ENCODE data around the gene JARID2. TPM values are rescaled to one million over a fixed set of nuclear protein-coding genes. Genes with fewer than 3 reads are reported as not detected.

JARID2 gene
- 10 to 100 TPM; 28.4 to 29.7 TPM for total RNA-seq

DNA sequence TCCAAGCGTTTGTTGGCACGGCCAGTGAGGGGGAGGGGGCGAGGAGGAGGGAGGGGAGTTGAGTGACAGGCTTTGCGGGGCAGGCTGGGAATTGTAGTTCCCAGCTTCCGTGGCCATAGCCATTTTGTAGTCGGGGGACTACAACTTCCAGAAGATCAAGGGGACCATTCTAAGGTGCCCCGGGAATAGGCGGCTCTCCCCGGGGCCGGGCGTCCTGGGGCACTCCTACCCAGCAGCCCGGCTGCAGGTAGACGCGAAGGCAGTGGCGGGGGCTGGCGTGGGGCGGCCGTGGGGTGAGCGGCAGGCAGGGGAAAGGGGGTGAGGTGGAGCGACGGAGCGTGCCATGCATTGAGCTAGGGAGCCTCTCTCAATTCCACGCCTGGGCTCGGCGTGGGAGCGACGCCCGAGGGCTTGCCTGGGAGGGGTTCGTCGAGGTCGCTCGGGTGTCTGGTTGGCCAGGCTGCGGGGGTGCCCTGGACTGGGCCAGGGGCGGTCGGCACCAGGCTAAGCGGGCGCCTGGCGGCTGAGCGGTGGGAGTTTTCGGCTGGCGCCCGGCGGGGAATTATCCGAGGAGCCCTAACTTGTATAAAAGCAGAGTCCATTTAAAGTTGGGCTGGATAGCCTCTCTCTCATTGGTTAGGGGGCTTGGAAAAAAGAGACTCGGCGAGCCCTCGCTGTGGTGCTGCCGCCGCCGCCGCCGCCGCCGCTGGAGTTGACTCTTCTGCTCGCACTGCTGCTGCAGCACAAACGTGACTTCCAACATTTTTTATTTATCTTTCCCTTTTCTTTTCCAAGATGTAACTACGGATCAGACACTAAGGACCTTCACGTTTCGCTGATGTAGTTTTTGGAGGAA, at the start of gene JARID2:
TSS of gene JARID2 (plus strand) at position 709 of the 856 bp plus-strand sequence. CDS start 471 bp downstream, outside the sequence.
- CTCF ChIA-PET, result interaction anchor here (0.7 to 1.0 kb wide), 3 partner anchors 139 to 245 kb away, joined by 3 to 4 read pairs (median 3); no protein-coding TSS in a partner anchor

GRCh38 chr6:15200087-15200486, 45.8 kb upstream of the JARID2 start:
- Mint-ChIP-seq H3K4me3 (no peak overlapping the region), H3K27ac (no peak overlapping the region), H3K9me3 (no peaks in the 10 kb centered on the region), H3K27me3 (no peaks in the 10 kb centered on the region), H3K36me3 (ENCODE audit: low read depth) (no peaks in the 10 kb centered on the region), H3K4me1 (no peaks in the 10 kb centered on the region)
- ChIA-PET POLR2A (no interaction called here), CTCF (no interaction called here)
- DNase-seq, result no peak

More for the DNA sequence above, at the start of gene JARID2:
- Mint-ChIP-seq H3K9me3 (no peaks in the 10 kb centered on the region), H3K4me1 (peaks cover 21% of the 10 kb centered on the region), H3K27me3 (no peaks in the 10 kb centered on the region), H3K27ac (peak within 1 kb of the TSS; percentile 96), H3K36me3 (ENCODE audit: low read depth) (peaks cover 15% of the 10 kb centered on the region), H3K4me3 (peak within 1 kb of the TSS; percentile 98)
- DNase-seq, result peak; percentile 96
- POLR2A ChIA-PET, result interaction anchor here (0.7 to 1.2 kb wide), 6 partner anchors 155 to 245 kb away, joined by 3 to 6 read pairs (median 3); no protein-coding TSS in a partner anchor

GRCh38 chr6:15205321-15205720, 40.5 kb upstream of the JARID2 start:
- POLR2A ChIA-PET, result no interaction called here
- no peak overlapping the region for H3K27ac Mint-ChIP-seq
- peaks cover 4% of the 10 kb centered on the region for H3K9me3 Mint-ChIP-seq
- CTCF ChIA-PET, result no interaction called here
- DNase-seq, result no peak
- no peaks in the 10 kb centered on the region for H3K4me1 Mint-ChIP-seq
- no peaks in the 10 kb centered on the region for H3K27me3 Mint-ChIP-seq
- H3K36me3 Mint-ChIP-seq (ENCODE audit: low read depth), result no peaks in the 10 kb centered on the region
- H3K4me3 Mint-ChIP-seq, result no peak overlapping the region

- no peaks in the 10 kb centered on the region for H3K27me3 Mint-ChIP-seq
- ChIA-PET CTCF (no interaction called here), POLR2A (no interaction called here)
- no peak overlapping the region for H3K4me3 Mint-ChIP-seq
- no peak for DNase-seq
- no peaks in the 10 kb centered on the region for H3K36me3 Mint-ChIP-seq (ENCODE audit: low read depth)
- H3K9me3 Mint-ChIP-seq, result peaks cover 4% of the 10 kb centered on the region
- no peaks in the 10 kb centered on the region for H3K4me1 Mint-ChIP-seq
- no peak overlapping the region for H3K27ac Mint-ChIP-seq
Measured at GRCh38 chr6:15206887-15207286, 39.0 kb upstream of the JARID2 start.

- Mint-ChIP-seq H3K4me3 (no peak overlapping the region), H3K27ac (no peak overlapping the region), H3K4me1 (no peaks in the 10 kb centered on the region), H3K36me3 (ENCODE audit: low read depth) (no peaks in the 10 kb centered on the region), H3K27me3 (no peaks in the 10 kb centered on the region), H3K9me3 (peaks cover 4% of the 10 kb centered on the region)
- ChIA-PET CTCF (no interaction called here), POLR2A (no interaction called here)
- DNase-seq, result no peak
Measured at GRCh38 chr6:15207923-15208322, 37.9 kb upstream of the JARID2 start.

- Mint-ChIP-seq H3K4me3 (no peak overlapping the region), H3K27ac (no peak overlapping the region), H3K9me3 (peaks cover 4% of the 10 kb centered on the region), H3K4me1 (no peaks in the 10 kb centered on the region), H3K27me3 (no peaks in the 10 kb centered on the region), H3K36me3 (ENCODE audit: low read depth) (no peaks in the 10 kb centered on the region)
- CTCF ChIA-PET, result no interaction called here
- POLR2A ChIA-PET, result no interaction called here
- no peak for DNase-seq
Measured at GRCh38 chr6:15213838-15214400, 31.9 kb upstream of the JARID2 start.

DNA sequence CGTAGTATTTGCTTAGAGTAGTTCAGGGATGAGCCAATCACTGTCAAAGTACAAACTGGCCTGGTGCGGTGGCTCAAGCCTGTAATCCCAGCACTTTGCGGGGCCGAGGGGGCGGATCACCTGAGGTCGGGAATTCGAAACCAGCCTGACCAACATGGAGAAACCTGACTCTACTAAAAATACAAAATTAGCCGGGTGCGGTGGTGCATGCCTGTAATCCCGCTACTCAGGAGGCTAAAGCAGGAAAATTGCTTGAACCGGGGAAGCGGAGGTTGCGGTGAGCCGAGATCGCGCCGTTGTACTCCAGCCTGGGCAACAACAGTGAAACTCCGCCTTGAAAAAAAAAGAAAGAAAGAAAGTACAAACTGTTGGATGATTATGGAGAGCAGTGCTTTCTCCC, 27.5 kb upstream of the JARID2 start:
- ChIA-PET CTCF (no interaction called here), POLR2A (no interaction called here)
- no peak overlapping the region for H3K4me3 Mint-ChIP-seq
- H3K27ac Mint-ChIP-seq, result no peak overlapping the region
- no peaks in the 10 kb centered on the region for H3K4me1 Mint-ChIP-seq
- no peak for DNase-seq
- no peaks in the 10 kb centered on the region for H3K9me3 Mint-ChIP-seq
- H3K36me3 Mint-ChIP-seq (ENCODE audit: low read depth), result no peaks in the 10 kb centered on the region
- no peaks in the 10 kb centered on the region for H3K27me3 Mint-ChIP-seq

DNA sequence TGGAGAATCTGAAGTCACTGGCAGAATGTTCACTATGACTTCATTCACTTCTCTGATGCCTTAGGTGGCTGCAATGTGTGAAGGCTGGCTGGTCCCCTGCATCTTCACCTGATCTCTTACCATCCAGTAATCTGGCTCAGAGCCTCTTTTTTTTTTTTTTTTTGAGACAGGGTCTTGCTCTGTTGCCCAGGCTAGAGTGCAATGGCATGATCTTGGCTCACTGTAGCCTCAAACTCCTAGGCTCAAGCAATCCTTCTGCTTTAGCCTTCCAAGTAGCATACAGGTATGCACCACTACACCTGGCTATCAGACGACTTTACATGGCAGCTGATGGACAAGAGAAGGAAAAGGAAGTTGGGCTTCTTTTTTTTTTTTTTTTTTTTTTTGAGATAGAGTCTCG, 25.8 kb upstream of the JARID2 start:
- DNase-seq, result no peak
- Mint-ChIP-seq H3K27me3 (no peaks in the 10 kb centered on the region), H3K4me1 (no peaks in the 10 kb centered on the region), H3K4me3 (no peak overlapping the region), H3K36me3 (ENCODE audit: low read depth) (no peaks in the 10 kb centered on the region), H3K9me3 (no peaks in the 10 kb centered on the region), H3K27ac (no peak overlapping the region)
- ChIA-PET CTCF (interaction anchor here (0.6 kb wide), 1 partner anchor 400 kb away, joined by 4 read pairs; no protein-coding TSS in a partner anchor), POLR2A (no interaction called here)

- DNase-seq, result no peak
- ChIA-PET CTCF (no interaction called here), POLR2A (no interaction called here)
- Mint-ChIP-seq H3K27me3 (no peaks in the 10 kb centered on the region), H3K36me3 (ENCODE audit: low read depth) (no peaks in the 10 kb centered on the region), H3K4me3 (no peak overlapping the region), H3K9me3 (no peaks in the 10 kb centered on the region), H3K4me1 (no peaks in the 10 kb centered on the region), H3K27ac (no peak overlapping the region)
Measured at GRCh38 chr6:15227827-15228318, 18.0 kb upstream of the JARID2 start.

DNA sequence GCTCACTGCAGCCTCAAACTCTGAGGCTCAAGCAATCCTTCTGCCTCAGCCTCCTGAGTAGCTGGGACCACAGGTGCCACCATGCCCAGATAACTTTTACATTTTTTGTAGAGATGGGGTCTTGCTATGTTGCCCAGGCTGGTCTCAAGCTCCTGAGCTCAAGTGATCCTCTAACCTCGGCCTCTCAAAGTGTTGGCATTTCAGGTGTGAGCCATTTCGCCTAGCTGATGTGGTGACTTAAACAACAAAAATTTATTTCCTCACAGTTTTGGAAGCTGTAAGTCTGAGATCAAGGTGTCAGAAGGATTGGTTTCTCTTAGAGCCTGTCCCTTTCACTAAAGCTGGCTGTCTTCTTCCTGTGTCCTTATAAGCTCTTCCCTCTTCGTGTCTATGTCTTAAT, 15.0 kb upstream of the JARID2 start:
- CTCF ChIA-PET, result interaction anchor here (0.6 to 0.7 kb wide), 3 partner anchors 12 to 1468 kb away, joined by 3 read pairs; no protein-coding TSS in a partner anchor
- Mint-ChIP-seq H3K4me3 (no peak overlapping the region), H3K9me3 (no peaks in the 10 kb centered on the region), H3K27ac (no peak overlapping the region), H3K4me1 (no peaks in the 10 kb centered on the region), H3K27me3 (no peaks in the 10 kb centered on the region), H3K36me3 (ENCODE audit: low read depth) (no peaks in the 10 kb centered on the region)
- POLR2A ChIA-PET, result no interaction called here
- DNase-seq, result no peak

DNA sequence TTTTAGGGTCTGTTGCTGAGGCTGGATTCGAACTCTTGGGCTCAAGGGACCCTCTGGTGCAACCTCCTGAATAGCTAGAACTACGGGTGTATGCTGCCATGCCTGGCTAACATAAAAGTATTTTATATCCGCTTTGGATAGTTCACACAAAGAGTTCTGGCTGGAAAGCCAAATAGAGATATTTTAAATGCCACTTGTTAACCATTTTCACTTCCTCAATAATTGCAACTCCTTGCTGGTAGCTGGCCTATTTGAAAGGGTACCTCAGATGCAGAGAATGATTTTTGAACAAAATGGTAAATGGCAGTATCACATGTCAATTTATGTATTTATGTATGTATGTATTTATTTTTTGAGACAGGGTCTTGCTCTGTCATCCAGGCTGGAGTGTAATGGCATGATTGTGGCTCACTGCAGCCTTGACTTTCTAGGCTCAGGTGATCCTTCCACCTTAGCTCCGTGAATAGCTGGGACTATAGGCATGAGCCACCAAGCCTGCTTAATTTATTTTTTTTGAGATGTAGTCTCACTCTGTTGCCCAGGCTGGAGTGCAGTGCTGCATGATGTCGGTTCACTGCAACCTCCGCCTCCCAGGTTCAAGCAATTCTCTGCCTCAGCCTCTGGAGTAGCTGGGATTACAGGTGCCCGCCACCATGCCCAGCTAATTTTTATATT, 12.9 kb upstream of the JARID2 start:
- H3K4me1 Mint-ChIP-seq, result no peaks in the 10 kb centered on the region
- H3K27me3 Mint-ChIP-seq, result no peaks in the 10 kb centered on the region
- CTCF ChIA-PET, result interaction anchor here (0.6 kb wide), 1 partner anchor 735 kb away, joined by 3 read pairs; no protein-coding TSS in a partner anchor

GRCh38 chr6:15234068-15234758, 11.7 kb upstream of the JARID2 start:
- no peaks in the 10 kb centered on the region for H3K27me3 Mint-ChIP-seq
- no peak overlapping the region for H3K4me3 Mint-ChIP-seq
- DNase-seq, result no peak
- H3K4me1 Mint-ChIP-seq, result no peaks in the 10 kb centered on the region
- no peaks in the 10 kb centered on the region for H3K36me3 Mint-ChIP-seq (ENCODE audit: low read depth)
- H3K9me3 Mint-ChIP-seq, result no peaks in the 10 kb centered on the region
- H3K27ac Mint-ChIP-seq, result no peak overlapping the region
- CTCF ChIA-PET, result no interaction called here
- POLR2A ChIA-PET, result no interaction called here

More for the DNA sequence above, 12.9 kb upstream of the JARID2 start:
- Mint-ChIP-seq H3K4me3 (no peak overlapping the region), H3K9me3 (no peaks in the 10 kb centered on the region), H3K36me3 (ENCODE audit: low read depth) (no peaks in the 10 kb centered on the region), H3K27ac (no peak overlapping the region)
- POLR2A ChIA-PET, result no interaction called here
- DNase-seq, result no peak

All from activated CD4-positive, alpha-beta memory T cell treated with anti-CD3 and anti-CD28 coated beads, Interleukin-2, amount 10 ng/mL, durations not matched to agents 7 days and 5 days (primary cell).